Gastrocnemius medialis (tissue), 4 donors: Measurements from ENCODE around the gene CIZ1. TPM values are rescaled to one million over a fixed set of nuclear protein-coding genes. Genes with fewer than 3 reads are reported as not detected.
A peak's percentile ranks its signal among the peaks of the same experiment; 100 is the strongest.

Experiments
- ATAC-seq, 2 donors: fragments of 150-250 bp; one replicate each; pipeline ENCODE4 v1.9.1; 2016
- DNase-seq, 2 donors: peaks; one replicate each; pipeline ENCODE4 v3.0.0-alpha.2; 2019
- H3K27ac ChIP-seq, 4 donors: fragments of 200-600 bp; sonication (generic); 1 replicate in 1 of 4; 2 replicates in 3 of 4; pipeline ENCODE4 v1.5.1; 2016 to 2018; ENCODE audit warnings: mild to moderate bottlenecking in 2 of 4, moderate library complexity in 1 of 4
- H3K27me3 ChIP-seq, 3 donors: fragments of 200-600 bp; sonication (generic) in 2 of 3; 1 replicate in 1 of 3; 2 replicates in 2 of 3; pipeline versions ENCODE4 v1.5.1 to v1.6.0; 2016 to 2019; ENCODE audit warnings: mild to moderate bottlenecking in 1 of 3, moderate library complexity in 1 of 3
- H3K36me3 ChIP-seq, 2 donors: fragments of 200-600 bp; sonication (generic) in 1 of 2; one replicate each; pipeline ENCODE4 v1.5.1; 2017 to 2018
- H3K4me1 ChIP-seq, 2 donors: fragments of 200-600 bp; sonication (generic) in 1 of 2; one replicate each; pipeline ENCODE4 v1.5.1; 2016 to 2017; ENCODE audit warnings: mild to moderate bottlenecking in 2 of 2
- H3K4me3 ChIP-seq, 4 donors: fragments of 200-600 bp; sonication (generic) in 3 of 4; 1 replicate in 1 of 4; 2 replicates in 3 of 4; pipeline ENCODE4 v1.5.1; 2016 to 2019; ENCODE audit warnings: mild to moderate bottlenecking in 2 of 4
- H3K9me3 ChIP-seq, 3 donors: fragments of 200-600 bp; sonication (generic) in 2 of 3; 1 replicate in 1 of 3; 2 replicates in 2 of 3; pipeline ENCODE4 v1.5.1; 2016 to 2019
- CTCF ChIP-seq, 5 experiments: fragments of 450-650 bp in 3 of 5; fragments of 200-600 bp in 2 of 5; sonication (generic) in 2 of 5; IDR thresholded peaks in 4 of 5; conservative IDR thresholded peaks in 1 of 5; 1 replicate in 4 of 5; 2 replicates in 1 of 5; pipeline ENCODE4 v1.5.1; 2016 to 2019; ENCODE audit warnings: antibody characterized with exemption in 5 of 5, mild to moderate bottlenecking in 3 of 5, moderate library complexity in 3 of 5
- POLR2A ChIP-seq, 2 donors: fragments of 450-650 bp; IDR thresholded peaks; one replicate each; pipeline ENCODE4 v1.6.1; 2017; ENCODE audit warnings: antibody characterized with exemption in 2 of 2, mild to moderate bottlenecking in 2 of 2, moderate library complexity in 2 of 2
- in situ Hi-C, 4 donors: fragments of 200-750 bp; cut with MboI; loops; one replicate each; pipeline versions ENCODE4 v1.15.0 to v1.8.0; 2017; ENCODE audit warnings: low sequenced_read_pairs in 4 of 4
- intact Hi-C: fragments of 100-400 bp; cut with DNase I; formaldehyde crosslinking; loops from one replicate; pipeline ENCODE4 v1.15.1; 2023; ENCODE audit warnings: low total_unique reads
- total RNA-seq, 4 donors: library from RNA; depleted of rRNA; stranded (reverse); fragments of >200 nt; gene quantifications; one replicate each; pipeline versions ENCODE4 v1.1.0 to v1.2.3, GENCODE V29; 2016

CIZ1 gene
- total RNA-seq, 4 donors from 2014 or later, result 47.8 to 61.3 (median 53.0) TPM

- peaks cover 0 to 11% of the 10 kb centered on the region in 2 donors for H3K36me3 ChIP-seq
- TF ChIP-seq POLR2A (IDR thresholded peaks at IDR 0.05) (no peak), CTCF (IDR thresholded peaks at IDR 0.05 in 4 of 5, conservative IDR thresholded peaks at IDR 0.05 in 1 of 5) (no peak)
- intact Hi-C loops (no loop called here), in situ Hi-C loops (no loop called here)
- H3K27me3 ChIP-seq, result no peaks in the 10 kb centered on the region
- no peak for DNase-seq
- H3K9me3 ChIP-seq, result no peaks in the 10 kb centered on the region
- peak overlapping the region; percentile 97 to 100 (median 98) for H3K27ac ChIP-seq
- no peak for ATAC-seq
- peaks cover 23 to 30% of the 10 kb centered on the region in 2 donors for H3K4me1 ChIP-seq
- H3K4me3 ChIP-seq, result peak overlapping the region; percentile 72 to 99 (median 98)
Observed at GRCh38 chr9:128128836-128129590, 62.4 kb downstream of the CIZ1 start.

GRCh38 chr9:128127990-128128835 lies 63.2 kb downstream of the CIZ1 start:
- TF ChIP-seq CTCF (IDR thresholded peaks at IDR 0.05 in 4 of 5, conservative IDR thresholded peaks at IDR 0.05 in 1 of 5) (no peak), POLR2A (IDR thresholded peaks at IDR 0.05) (peak; percentile 27 to 64)
- peak; percentile 93 to 95 for ATAC-seq
- H3K9me3 ChIP-seq, result no peaks in the 10 kb centered on the region
- intact Hi-C loops, result no loop called here
- H3K27ac ChIP-seq, result peak overlapping the region; percentile 97 to 100 (median 98)
- in situ Hi-C loops, result no loop called here
- H3K4me1 ChIP-seq, result peaks cover 23 to 30% of the 10 kb centered on the region in 2 donors
- peaks cover 0 to 19% of the 10 kb centered on the region in 2 donors for H3K36me3 ChIP-seq
- H3K4me3 ChIP-seq, result peak overlapping the region; percentile 72 to 99 (median 98)
- DNase-seq, result peak; percentile 71 to 79
- no peaks in the 10 kb centered on the region for H3K27me3 ChIP-seq

- TF ChIP-seq CTCF (IDR thresholded peaks at IDR 0.05 in 4 of 5, conservative IDR thresholded peaks at IDR 0.05 in 1 of 5) (peak in 1 of 5 experiments; percentile 11), POLR2A (IDR thresholded peaks at IDR 0.05) (peak; percentile 62 to 78)
- ATAC-seq (peak; percentile 81 to 82), DNase-seq (peak; percentile 60 to 72)
- Histone ChIP-seq H3K27ac (peak within 1 kb of the TSS; percentile 97 to 100 (median 98)), H3K4me3 (peak within 1 kb of the TSS; percentile 72 to 99 (median 98)), H3K4me1 (peaks cover 23 to 30% of the 10 kb centered on the region in 2 donors), H3K9me3 (no peaks in the 10 kb centered on the region), H3K36me3 (peaks cover 0 to 25% of the 10 kb centered on the region in 2 donors), H3K27me3 (no peaks in the 10 kb centered on the region)
- intact Hi-C loops (no loop called here), in situ Hi-C loops (no loop called here)
Observed at GRCh38 chr9:128127568-128127989, 63.8 kb downstream of the CIZ1 start, which contains the start of gene PTGES2. TSS of gene PTGES2 (minus strand) at chr9:128127729. CDS start at chr9:128127717, 12 bp downstream.

GRCh38 chr9:128125580-128126354 lies 65.6 kb downstream of the CIZ1 start:
- in situ Hi-C loops, result no loop called here
- Histone ChIP-seq H3K36me3 (peaks cover 0 to 34% of the 10 kb centered on the region in 2 donors), H3K27me3 (no peaks in the 10 kb centered on the region), H3K9me3 (no peaks in the 10 kb centered on the region), H3K27ac (peak overlapping the region in 3 of 4 donors; percentile 97 to 100 (median 97)), H3K4me3 (peak overlapping the region; percentile 72 to 99 (median 98)), H3K4me1 (peaks cover 23 to 30% of the 10 kb centered on the region in 2 donors)
- DNase-seq, result peak in 1 of 2 donors; percentile 12
- intact Hi-C loops, result no loop called here
- no peak for ATAC-seq
- TF ChIP-seq CTCF (IDR thresholded peaks at IDR 0.05 in 4 of 5, conservative IDR thresholded peaks at IDR 0.05 in 1 of 5), result no peak
- TF ChIP-seq POLR2A (IDR thresholded peaks at IDR 0.05), result no peak
